H1 (cell line): ENCODE measurements around the gene ST8SIA2. TPM values are rescaled to one million over a fixed set of nuclear protein-coding genes. Genes with fewer than 3 reads are reported as not detected.

Experiments used
- CTCF ChIA-PET: fragments of 300-600 bp; sonication (Branson Sonifier 250); formaldehyde crosslinking; loops from one replicate; lab custom pipeline; 2021; ENCODE audit not compliant: partially characterized antibody; lab: Charles Lee
- POLR2A ChIA-PET: fragments of 300-600 bp; sonication (Branson Sonifier 250); formaldehyde crosslinking; loops from one replicate; lab custom pipeline; 2021; ENCODE audit warnings: inconsistent platforms; ENCODE audit not compliant: partially characterized antibody; lab: Charles Lee
- DNase-seq, 2 experiments: peaks; one replicate each; pipeline versions ENCODE4 v3.0.0 to v3.0.0-alpha.2; 2010 to 2022; ENCODE audit warnings: low spot score in 2 of 2, low read depth in 1 of 2, mixed read lengths in 1 of 2
- FAIRE-seq: peaks from 2 replicates; lab custom pipeline; 2011; peaks lifted over from hg19 to GRCh38; lab: Jason Lieb, UNC
- H2AFZ ChIP-seq: 2 replicates; pipeline ENCODE4 v1.8.1; 2012; ENCODE audit warnings: low read length, inconsistent platforms
- H2AK5ac ChIP-seq: 2 replicates; pipeline ENCODE4 v1.6.1; 2013; ENCODE audit warnings: low read depth, low read length
- H2BK120ac ChIP-seq: replicated peaks from 2 replicates; pipeline ENCODE3; 2013; ENCODE audit warnings: low read depth, low read length, inconsistent platforms
- H2BK12ac ChIP-seq: 2 replicates; pipeline ENCODE4 v1.6.1; 2013; ENCODE audit warnings: low read depth, low read length
- H2BK15ac ChIP-seq: 2 replicates; pipeline ENCODE4 v1.6.1; 2013; ENCODE audit warnings: low read length
- H2BK20ac ChIP-seq: 2 replicates; pipeline ENCODE4 v1.6.1; 2013; ENCODE audit warnings: low read length
- H2BK5ac ChIP-seq: 2 replicates; pipeline ENCODE4 v1.6.1; 2013; ENCODE audit warnings: low read depth, low read length
- H3K14ac ChIP-seq: 2 replicates; pipeline ENCODE4 v1.6.1; 2013; ENCODE audit warnings: inconsistent platforms; ENCODE audit not compliant: insufficient read length
- H3K18ac ChIP-seq: 2 replicates; pipeline ENCODE4 v1.6.1; 2013; ENCODE audit warnings: low read length; ENCODE audit errors: extremely low read depth
- H3K23ac ChIP-seq: 2 replicates; pipeline ENCODE4 v1.6.1; 2013; ENCODE audit warnings: inconsistent platforms; ENCODE audit not compliant: insufficient read length
- H3K23me2 ChIP-seq: 2 replicates; pipeline ENCODE4 v1.6.1; 2013; ENCODE audit warnings: low read depth, low read length
- H3K27ac ChIP-seq: 2 replicates; pipeline ENCODE4 v1.6.1; 2011; ENCODE audit warnings: low read depth, low read length, inconsistent platforms
- H3K27me3 ChIP-seq, 4 experiments: replicated peaks in 1 of 4; 1 replicate in 1 of 4; 2 replicates in 3 of 4; pipeline versions ENCODE4 v1.6.1 to v1.8.1; 2011 to 2013; ENCODE audit warnings: low read length in 3 of 4, mild to moderate bottlenecking in 3 of 4, inconsistent platforms in 2 of 4, mixed read lengths in 2 of 4, moderate library complexity in 1 of 4; ENCODE audit not compliant: control insufficient read depth in 3 of 4, insufficient read depth in 3 of 4; ENCODE audit errors: extremely low read depth in 1 of 4
- H3K36me3 ChIP-seq, 4 experiments: 2 replicates each; pipeline versions ENCODE4 v1.6.1 to v1.8.1; 2011 to 2013; ENCODE audit warnings: mild to moderate bottlenecking in 4 of 4, low read length in 3 of 4, moderate library complexity in 2 of 4, control low read depth in 1 of 4, inconsistent platforms in 1 of 4; ENCODE audit not compliant: insufficient read depth in 4 of 4, control insufficient read depth in 2 of 4
- H3K4ac ChIP-seq: replicated peaks from 2 replicates; pipeline ENCODE3; 2013; ENCODE audit warnings: low read length, low read depth, mixed read lengths, inconsistent platforms; ENCODE audit not compliant: insufficient read length
- H3K4me1 ChIP-seq, 4 experiments: replicated peaks in 1 of 4; 1 replicate in 1 of 4; 2 replicates in 3 of 4; pipeline versions ENCODE4 v1.6.1 to v1.8.1; 2011 to 2013; ENCODE audit warnings: low read length in 3 of 4, inconsistent platforms in 2 of 4, mixed read lengths in 1 of 4; ENCODE audit not compliant: insufficient read depth in 4 of 4, control insufficient read depth in 3 of 4
- H3K4me2 ChIP-seq, 2 experiments: 2 replicates each; pipeline versions ENCODE4 v1.6.1 to v1.8.1; 2011 to 2013; ENCODE audit warnings: low read depth in 2 of 2, low read length in 2 of 2, control low read depth in 1 of 2, inconsistent platforms in 1 of 2, mild to moderate bottlenecking in 1 of 2; ENCODE audit not compliant: insufficient read depth in 1 of 2
- H3K4me3 ChIP-seq, 4 experiments: fragments of 200-600, 300-600 bp in 1 of 4; sonication (generic), shearing (Covaris generic), sonication (Bioruptor Twin) in 1 of 4; 2 replicates each; pipeline versions ENCODE4 v1.5.1 to v1.8.1; 2011 to 2016; ENCODE audit warnings: low read length in 4 of 4, low read depth in 3 of 4, control low read depth in 2 of 4, inconsistent platforms in 2 of 4, mild to moderate bottlenecking in 2 of 4, mixed read lengths in 1 of 4, moderate library complexity in 1 of 4; ENCODE audit not compliant: insufficient read depth in 2 of 4; ENCODE audit errors: extremely low read depth in 1 of 4
- H3K56ac ChIP-seq: replicated peaks from 2 replicates; pipeline ENCODE3; 2013; ENCODE audit warnings: low read depth, mild to moderate bottlenecking, mixed read lengths, low read length, inconsistent platforms; ENCODE audit not compliant: insufficient read length
- H3K79me1 ChIP-seq: 2 replicates; pipeline ENCODE4 v1.6.1; 2013; ENCODE audit warnings: low read depth, low read length, control low read depth
- H3K79me2 ChIP-seq, 2 experiments: 2 replicates each; pipeline versions ENCODE4 v1.6.1 to v1.8.1; 2012 to 2013; ENCODE audit warnings: low read length in 2 of 2, mild to moderate bottlenecking in 2 of 2, inconsistent platforms in 1 of 2; ENCODE audit not compliant: insufficient read depth in 2 of 2, control insufficient read depth in 1 of 2
- H3K9ac ChIP-seq, 4 experiments: replicated peaks in 1 of 4; 1 replicate in 1 of 4; 2 replicates in 3 of 4; pipeline versions ENCODE4 v1.6.1 to v1.8.1; 2011 to 2013; ENCODE audit warnings: low read depth in 3 of 4, low read length in 3 of 4, control low read depth in 2 of 4, mild to moderate bottlenecking in 2 of 4, moderate library complexity in 2 of 4, inconsistent platforms in 1 of 4; ENCODE audit errors: extremely low read depth in 1 of 4
- H3K9me3 ChIP-seq, 2 experiments: 2 replicates each; pipeline versions ENCODE4 v1.6.1 to v1.8.1; 2012 to 2013; ENCODE audit warnings: mild to moderate bottlenecking in 2 of 2, moderate library complexity in 2 of 2, control low read depth in 1 of 2, inconsistent platforms in 1 of 2, low read depth in 1 of 2, low read length in 1 of 2, mixed read lengths in 1 of 2; ENCODE audit not compliant: insufficient read depth in 2 of 2
- H4K20me1 ChIP-seq, 2 experiments: replicated peaks in 1 of 2; 2 replicates each; pipeline versions ENCODE3 to v1.8.1; 2011 to 2013; ENCODE audit warnings: inconsistent platforms in 2 of 2, low read length in 2 of 2, mild to moderate bottlenecking in 1 of 2; ENCODE audit not compliant: insufficient read depth in 2 of 2, control insufficient read depth in 1 of 2
- H4K5ac ChIP-seq: 2 replicates; pipeline ENCODE4 v1.6.1; 2013; ENCODE audit warnings: low read length, low read depth, mixed read lengths, inconsistent platforms; ENCODE audit not compliant: insufficient read length
- H4K8ac ChIP-seq: 2 replicates; pipeline ENCODE4 v1.8.0; 2013; ENCODE audit warnings: mild to moderate bottlenecking, moderate library complexity, low read length, inconsistent platforms; ENCODE audit not compliant: insufficient read depth; ENCODE audit errors: extremely low read depth
- H4K91ac ChIP-seq: replicated peaks from 2 replicates; pipeline ENCODE3; 2013; ENCODE audit warnings: low read length, mixed read lengths, inconsistent platforms; ENCODE audit not compliant: insufficient read length
- CBX5 ChIP-seq: fragments of 300-800, 300-1000 bp; sonication (generic); IDR thresholded peaks from 2 replicates; pipeline ENCODE4 v1.7.1; 2016; ENCODE audit warnings: antibody characterized with exemption, low read length, low read depth
- CTBP2 ChIP-seq: IDR thresholded peaks from 2 replicates; pipeline ENCODE4 v1.7.0; 2011; ENCODE audit warnings: borderline replicate concordance, mild to moderate bottlenecking, moderate library complexity, mixed read lengths, low read length; ENCODE audit not compliant: insufficient read depth, insufficient read length
- EGR1 ChIP-seq: IDR thresholded peaks from 2 replicates; pipeline ENCODE4 v1.6.1; 2011; ENCODE audit warnings: low read depth, low read length, borderline replicate concordance
- EZH2 ChIP-seq: fragments of 200-600 bp; sonication (generic); IDR thresholded peaks from 2 replicates; pipeline ENCODE4 v1.7.1; 2012; ENCODE audit warnings: low read depth, mild to moderate bottlenecking, moderate library complexity, low read length, inconsistent platforms; ENCODE audit not compliant: severe bottlenecking
- KDM5A ChIP-seq: fragments of 200-600 bp; IDR thresholded peaks from 2 replicates; pipeline ENCODE4 v1.7.1; 2012; ENCODE audit warnings: mild to moderate bottlenecking, low read length, inconsistent platforms, mixed read lengths
- POLR2AphosphoS5 ChIP-seq: IDR thresholded peaks from 2 replicates; pipeline ENCODE4 v1.6.1; 2011; ENCODE audit warnings: low read depth, low read length
- SAP30 ChIP-seq: fragments of 300-600 bp; sonication (generic); IDR thresholded peaks from 2 replicates; pipeline ENCODE4 v1.7.1; 2012; ENCODE audit warnings: low read length, moderate library complexity, mild to moderate bottlenecking, inconsistent platforms; ENCODE audit not compliant: insufficient read depth, insufficient replicate concordance
- SIN3A ChIP-seq, 2 experiments: IDR thresholded peaks in 1 of 2; conservative IDR thresholded peaks in 1 of 2; 2 replicates each; pipeline ENCODE4 v1.6.1; 2011 to 2012; ENCODE audit warnings: low read length in 2 of 2, improper control_type of control experiment in 1 of 2, low read depth in 1 of 2, mild to moderate bottlenecking in 1 of 2
- WGBS, 2 experiments: shearing (Covaris generic) in 1 of 2; methylation state at CpG; one replicate each; pipeline versions ENCODE4 v1.1.6 to v1.1.7; 2013 to 2015; ENCODE audit warnings: low lambda C conversion rate in 2 of 2, mixed read lengths in 2 of 2, inconsistent platforms in 1 of 2, low coverage in 1 of 2, missing lambda C conversion rate in 1 of 2; ENCODE audit not compliant: insufficient replicate concordance in 2 of 2, insufficient coverage in 1 of 2, insufficient read length in 1 of 2; ENCODE audit errors: extremely low coverage in 1 of 2, missing lambda C conversion rate in 1 of 2; 5-methylcytosine and 5-hydroxymethylcytosine counted together
- polyA plus RNA-seq, 7 experiments: library from polyadenylated mRNA; depleted of rRNA in 3 of 7; stranded (reverse) in 5 of 7; unstranded in 2 of 7; fragments of >200 nt in 5 of 7; fragments of 200-250 nt in 2 of 7; gene quantifications; 1 replicate in 5 of 7; 2 replicates in 1 of 7; 4 replicates in 1 of 7; pipeline versions ENCODE4 v1.2.1 to v1.2.3, GENCODE V29; 2011 to 2013; ENCODE audit warnings: missing spikeins in 2 of 7, mixed read lengths in 2 of 7
- total RNA-seq: library from RNA; stranded (reverse); fragmentation: NEBNext Ultra II Directional; extraction: Animal tissue kit (Norgen Biotek cat#: 25700); gene quantifications from 2 replicates; pipeline ENCODE4 v1.2.1, GENCODE V29; 2021

The ST8SIA2 gene
- total and polyA plus RNA-seq, 2 of the 8 experiments (the other 6 are each of a cell fraction or from before 2014, with no cell fraction given) = 3.0 to 4.5 TPM

- H4K5ac ChIP-seq = no peak overlapping the region
- POLR2A ChIA-PET = no interaction called here
- no peak for FAIRE-seq
- TF ChIP-seq SAP30 = no peak
- no peak for TF ChIP-seq KDM5A
- no peak for TF ChIP-seq CBX5
- no peak for TF ChIP-seq POLR2AphosphoS5
- no peak for TF ChIP-seq EGR1
- no peak for TF ChIP-seq SIN3A (conservative IDR thresholded peaks at IDR 0.05 in 1 of 2, IDR thresholded peaks at IDR 0.05 in 1 of 2; ENCODE audit: low read depth in 1 of 2, low read length in 2 of 2)
- TF ChIP-seq CTBP2 = no peak
- no peak for TF ChIP-seq EZH2
Measured at GRCh38 chr15:92492551-92493115, 99.0 kb downstream of the ST8SIA2 start.

More at GRCh38 chr15:92492551-92493115, 99.0 kb downstream of the ST8SIA2 start:
- no peak overlapping the region for H2BK15ac ChIP-seq
- CTCF ChIA-PET = no interaction called here
- no peak overlapping the region for H2BK5ac ChIP-seq
- H2BK12ac ChIP-seq = no peak overlapping the region
- no peak overlapping the region for H2AFZ ChIP-seq
- no peak overlapping the region for H2BK20ac ChIP-seq
- no peaks in the 10 kb centered on the region for H3K79me1 ChIP-seq
- H3K23ac ChIP-seq = no peak overlapping the region
- no peaks in the 10 kb centered on the region for H3K9me3 ChIP-seq
- no peak overlapping the region for H3K27ac ChIP-seq
- H3K56ac ChIP-seq = no peak overlapping the region
- H3K4ac ChIP-seq = no peak overlapping the region
- H2BK120ac ChIP-seq = no peak overlapping the region
- H3K27me3 ChIP-seq = no peaks in the 10 kb centered on the region
- DNase-seq = no peak
- no peaks in the 10 kb centered on the region for H4K20me1 ChIP-seq
- no peak overlapping the region for H3K14ac ChIP-seq
- no peak overlapping the region for H2AK5ac ChIP-seq
- H3K4me3 ChIP-seq = no peak overlapping the region
- 88% methylated on average over 7 of the region's 7 CpGs; no CpG with 5 or more reads in 1 of the 2 experiments for WGBS, 2 experiments
- no peak overlapping the region for H3K18ac ChIP-seq
- H3K4me2 ChIP-seq = no peak overlapping the region
- H3K9ac ChIP-seq = no peak overlapping the region
- no peaks in the 10 kb centered on the region for H3K23me2 ChIP-seq
- no peaks in the 10 kb centered on the region for H3K36me3 ChIP-seq
- no peaks in the 10 kb centered on the region for H3K4me1 ChIP-seq
- no peak overlapping the region for H4K8ac ChIP-seq
- no peaks in the 10 kb centered on the region for H3K79me2 ChIP-seq
- H4K91ac ChIP-seq = no peak overlapping the region
